NCI-H2081 (cell line): ENCODE data around the gene PLVAP.

Source experiments
- DNase-seq, 2 experiments: peaks; one replicate each; lab custom pipeline; 2025; lab: John Stamatoyannopoulos, UW

PLVAP gene

GRCh38 chr19:17333611-17334413 lies 43.3 kb downstream of the PLVAP start:
- no peak for DNase-seq

GRCh38 chr19:17332677-17333581 lies 44.2 kb downstream of the PLVAP start:
- DNase-seq: peak; percentile 55 to 68

GRCh38 chr19:17332360-17332676 lies 44.8 kb downstream of the PLVAP start:
- no peak for DNase-seq

- DNase-seq: no peak
Observed at GRCh38 chr19:17331045-17331558, 46.0 kb downstream of the PLVAP start.

- no peak for DNase-seq
Observed at GRCh38 chr19:17330262-17331044, 46.7 kb downstream of the PLVAP start.

- no peak for DNase-seq
Observed at GRCh38 chr19:17329366-17330261, 47.5 kb downstream of the PLVAP start.

- DNase-seq: no peak
Observed at GRCh38 chr19:17328517-17329365, 48.4 kb downstream of the PLVAP start.

GRCh38 chr19:17327654-17328516 lies 49.3 kb downstream of the PLVAP start:
- DNase-seq: no peak

- DNase-seq: no peak
Observed at GRCh38 chr19:17327068-17327653, 50.0 kb downstream of the PLVAP start.

- no peak for DNase-seq
Observed at GRCh38 chr19:17326595-17326966, 50.6 kb downstream of the PLVAP start.

- DNase-seq: no peak
Observed at GRCh38 chr19:17325881-17326594, 51.1 kb downstream of the PLVAP start.

- no peak for DNase-seq
Observed at GRCh38 chr19:17325133-17325532, 52.0 kb downstream of the PLVAP start.

GRCh38 chr19:17324357-17325114 lies 52.6 kb downstream of the PLVAP start:
- DNase-seq: no peak

GRCh38 chr19:17323964-17324332 lies 53.2 kb downstream of the PLVAP start:
- DNase-seq: no peak

GRCh38 chr19:17323300-17323963 lies 53.7 kb downstream of the PLVAP start:
- no peak for DNase-seq

GRCh38 chr19:17322854-17323253 lies 54.3 kb downstream of the PLVAP start:
- no peak for DNase-seq
